SK-N-MC (cell line): ENCODE results near the gene PHRF1.
A peak's percentile ranks its signal among the peaks of the same experiment; 100 is the strongest.

Experiments
- DNase-seq: peaks from one replicate; pipeline ENCODE4 v3.0.0-alpha.2; 2011; ENCODE audit warnings: low read depth, low spot score
- H3K27ac ChIP-seq: fragments of 200-600 bp; sonication (generic); 2 replicates; pipeline ENCODE4 v1.5.1; 2016; ENCODE audit warnings: mixed run types
- H3K36me3 ChIP-seq: fragments of 200-600 bp; sonication (generic); 2 replicates; pipeline ENCODE4 v1.6.1; 2017; ENCODE audit warnings: antibody characterized with exemption, low read length, mixed read lengths; ENCODE audit not compliant: insufficient read depth
- H3K4me3 ChIP-seq: fragments of 200-600 bp; sonication (generic); 2 replicates; pipeline ENCODE4 v1.5.1; 2016
- H3K9ac ChIP-seq: fragments of 200-600 bp; sonication (generic); 2 replicates; pipeline ENCODE4 v1.8.0; 2017; ENCODE audit warnings: mixed run types, mixed read lengths; ENCODE audit not compliant: insufficient read length
- H3K9me3 ChIP-seq: fragments of 200-600 bp; sonication (generic); 2 replicates; pipeline ENCODE4 v1.6.1; 2017; ENCODE audit warnings: low read depth, mild to moderate bottlenecking, antibody characterized with exemption, low read length, moderate library complexity, mixed read lengths
- EZH2 ChIP-seq: fragments of 200-600 bp; sonication (generic); IDR thresholded peaks from one replicate; pipeline ENCODE4 v1.6.1; 2017; ENCODE audit warnings: antibody characterized with exemption
- FOXP2 ChIP-seq: optimal IDR thresholded peaks from 2 replicates; pipeline ENCODE3; 2011; ENCODE audit warnings: mild to moderate bottlenecking, moderate library complexity; ENCODE audit not compliant: insufficient read depth; ENCODE audit errors: extremely low read length, control extremely low read depth
- POLR2AphosphoS5 ChIP-seq: IDR thresholded peaks from 2 replicates; pipeline ENCODE4 v1.6.1; 2012; ENCODE audit warnings: mild to moderate bottlenecking, low read depth, low read length, borderline replicate concordance

The PHRF1 gene

GRCh38 chr11:660281-660680, 84.0 kb downstream of the PHRF1 start:
- Histone ChIP-seq H3K9me3 (no peaks in the 10 kb centered on the region), H3K36me3 (peaks cover 38% of the 10 kb centered on the region), H3K27ac (no peak overlapping the region), H3K4me3 (no peak overlapping the region), H3K9ac (no peak overlapping the region)
- TF ChIP-seq FOXP2 = no peak
- TF ChIP-seq EZH2 = no peak
- no peak for TF ChIP-seq POLR2AphosphoS5
- no peak for DNase-seq

- no peak overlapping the region for H3K9ac ChIP-seq
- H3K4me3 ChIP-seq = no peak overlapping the region
- peaks cover 40% of the 10 kb centered on the region for H3K36me3 ChIP-seq
- peak overlapping the region; percentile 50; the same call in 1 of the 2 replicates for H3K27ac ChIP-seq
- no peaks in the 10 kb centered on the region for H3K9me3 ChIP-seq
- TF ChIP-seq FOXP2 (no peak), EZH2 (no peak), POLR2AphosphoS5 (no peak)
- DNase-seq = no peak
These were observed 84.6 kb downstream of the PHRF1 start for GRCh38 chr11:660681-661444.
